ENCODE results near the gene BAZ1A.

The BAZ1A gene

GRCh38 chr14:34874386-34875030, 652 bp downstream of the BAZ1A start:
- FAIRE-seq: no peak
- peak; percentile 34 for DNase-seq (ENCODE audit: insufficient read length)
- TF ChIP-seq POLR2A (IDR thresholded peaks at IDR 0.05; ENCODE audit: low read depth, low read length) (no peak), POLR2AphosphoS5 (IDR thresholded peaks at IDR 0.05; ENCODE audit: low read depth, low read length) (no peak), TAF1 (IDR thresholded peaks at IDR 0.05; ENCODE audit: borderline replicate concordance, low read depth, low read length) (no peak)

- FAIRE-seq: peak; percentile 90
- TF ChIP-seq TAF1 (IDR thresholded peaks at IDR 0.05; ENCODE audit: borderline replicate concordance, low read depth, low read length) (peak; percentile 34), POLR2AphosphoS5 (IDR thresholded peaks at IDR 0.05; ENCODE audit: low read depth, low read length) (peak; percentile 31; the same call in 1 of the 2 replicates), POLR2A (IDR thresholded peaks at IDR 0.05; ENCODE audit: low read depth, low read length) (peak; percentile 81)
- DNase-seq (ENCODE audit: insufficient read length): peak; percentile 63
Observed at GRCh38 chr14:34873589-34874385, 1.4 kb downstream of the BAZ1A start.

DNA sequence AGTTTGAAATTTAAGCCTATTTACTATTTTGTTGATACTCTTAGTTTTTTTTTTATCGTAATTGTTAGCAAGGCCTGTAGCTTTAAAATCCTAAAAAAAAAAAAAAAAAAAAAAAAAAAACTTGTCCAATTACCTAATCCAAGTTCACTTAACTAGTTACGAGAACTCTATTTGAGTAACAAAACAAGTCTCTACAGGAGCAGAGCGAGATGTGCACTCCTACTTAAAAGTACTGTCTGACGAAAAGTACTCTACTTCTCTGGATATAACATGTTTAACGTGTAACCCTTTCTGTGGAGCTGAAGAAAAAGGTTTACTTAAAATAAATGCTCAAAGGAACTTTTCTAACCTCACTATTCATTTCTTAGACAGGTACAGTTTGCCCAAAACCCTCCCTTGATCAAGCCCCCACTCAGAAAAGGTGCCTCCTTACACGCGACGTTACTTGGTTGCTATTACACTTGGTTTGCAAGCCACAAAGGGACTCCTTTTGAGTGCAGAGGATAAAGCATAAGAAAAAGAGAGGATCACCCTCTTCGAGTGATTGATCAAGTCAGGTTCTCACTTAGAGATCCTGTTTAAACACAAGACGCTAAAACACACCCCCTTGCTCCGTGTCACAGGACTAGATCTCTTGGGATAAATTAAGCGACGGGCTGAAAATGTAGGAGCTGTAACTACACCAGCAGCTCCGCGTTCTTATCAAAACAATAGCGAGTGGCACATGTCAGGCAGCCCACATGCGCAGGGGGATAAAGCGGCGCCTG, 2.2 kb downstream of the BAZ1A start:
- DNase-seq (ENCODE audit: insufficient read length): peak; percentile 6
- FAIRE-seq: peak; percentile 64
- no peak for TF ChIP-seq POLR2A (IDR thresholded peaks at IDR 0.05; ENCODE audit: low read depth, low read length)
- TF ChIP-seq TAF1 (IDR thresholded peaks at IDR 0.05; ENCODE audit: borderline replicate concordance, low read depth, low read length): no peak
- TF ChIP-seq POLR2AphosphoS5 (IDR thresholded peaks at IDR 0.05; ENCODE audit: low read depth, low read length): peak; percentile 61; the same call in 1 of the 2 replicates

DNA sequence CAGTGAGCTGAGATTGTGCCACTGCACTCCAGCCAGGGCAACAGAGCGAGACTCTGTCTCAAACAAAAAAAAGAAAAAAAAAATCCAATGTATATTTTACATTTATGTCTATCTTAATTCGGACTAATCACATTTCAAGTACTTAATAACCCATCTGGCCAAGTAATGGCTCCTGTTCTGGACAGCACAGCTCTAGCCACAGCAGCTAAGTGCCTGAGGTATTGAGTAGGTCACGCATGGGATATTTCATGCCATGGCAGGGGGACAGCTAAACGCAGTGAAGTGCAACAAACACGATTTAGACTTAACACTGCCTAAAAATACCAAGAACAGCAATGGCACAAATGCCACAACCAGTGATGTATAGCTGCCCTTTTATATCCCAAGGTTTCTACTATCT, 8.0 kb downstream of the BAZ1A start:
- no peak for FAIRE-seq
- no peak for DNase-seq (ENCODE audit: insufficient read length)
- TF ChIP-seq POLR2AphosphoS5 (IDR thresholded peaks at IDR 0.05; ENCODE audit: low read depth, low read length) (no peak), POLR2A (IDR thresholded peaks at IDR 0.05; ENCODE audit: low read depth, low read length) (0 out of 2 replicates have a peak, but pooled peaks have one; percentile 13)

DNA sequence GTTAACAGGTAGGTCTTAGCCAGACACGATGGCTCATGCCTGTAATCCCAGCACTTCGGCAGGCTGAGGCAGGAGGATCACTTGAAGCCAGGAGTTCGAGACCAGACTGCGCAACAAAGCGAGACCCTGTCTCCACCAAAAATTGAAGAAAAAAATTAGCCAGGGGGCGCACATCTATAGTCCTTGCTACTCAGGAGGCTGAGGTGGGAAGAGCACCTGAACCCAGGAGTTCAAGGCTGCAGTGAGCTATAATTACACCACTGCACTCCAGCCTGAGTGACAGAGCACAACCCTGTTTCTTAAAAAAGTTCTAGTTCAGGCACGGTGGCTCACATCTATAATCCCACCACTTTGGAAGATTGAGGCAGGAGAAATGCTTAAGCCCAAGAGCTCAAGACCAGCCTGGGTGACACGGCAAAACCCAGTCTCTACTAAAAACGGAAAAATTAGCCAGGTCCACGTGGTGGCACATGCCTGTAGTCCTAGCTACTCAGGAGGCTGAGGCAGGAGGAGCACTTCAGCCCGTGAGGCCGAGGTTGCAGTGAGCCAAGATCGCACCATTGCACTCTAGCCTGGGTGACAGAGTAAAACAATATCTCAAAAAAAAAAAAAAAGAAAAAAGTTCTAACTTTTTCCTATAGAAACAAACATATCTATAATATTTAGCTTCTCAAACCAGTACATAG, 9.1 kb downstream of the BAZ1A start:
- no peak for TF ChIP-seq POLR2AphosphoS5 (IDR thresholded peaks at IDR 0.05; ENCODE audit: low read depth, low read length)
- no peak for TF ChIP-seq POLR2A (IDR thresholded peaks at IDR 0.05; ENCODE audit: low read depth, low read length)
- no peak for TF ChIP-seq TAF1 (IDR thresholded peaks at IDR 0.05; ENCODE audit: borderline replicate concordance, low read depth, low read length)
- DNase-seq (ENCODE audit: insufficient read length): no peak
- FAIRE-seq: no peak

DNA sequence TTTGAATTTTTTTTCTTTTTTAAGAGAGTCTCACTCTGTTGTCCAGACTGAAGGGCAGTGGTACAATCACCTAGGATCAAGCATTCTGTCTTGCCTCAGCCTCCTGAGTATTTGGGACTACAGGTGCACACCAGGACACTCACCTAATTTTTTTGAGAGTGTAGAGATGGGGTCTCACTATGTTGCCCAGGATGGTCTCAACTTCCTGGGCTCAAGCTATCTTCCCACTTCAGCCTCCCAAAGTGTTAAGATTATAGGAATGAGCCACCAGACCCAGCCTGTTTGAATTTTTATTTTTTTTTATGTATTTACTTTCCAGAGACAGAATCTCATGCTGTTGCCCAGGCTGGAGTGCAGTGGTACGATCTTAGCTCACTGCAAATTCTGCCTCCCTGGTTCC, 11.3 kb downstream of the BAZ1A start:
- DNase-seq (ENCODE audit: insufficient read length) (no peak), FAIRE-seq (no peak)
- TF ChIP-seq TAF1 (IDR thresholded peaks at IDR 0.05; ENCODE audit: borderline replicate concordance, low read depth, low read length) (no peak), POLR2AphosphoS5 (IDR thresholded peaks at IDR 0.05; ENCODE audit: low read depth, low read length) (no peak), POLR2A (IDR thresholded peaks at IDR 0.05; ENCODE audit: low read depth, low read length) (no peak)

DNA sequence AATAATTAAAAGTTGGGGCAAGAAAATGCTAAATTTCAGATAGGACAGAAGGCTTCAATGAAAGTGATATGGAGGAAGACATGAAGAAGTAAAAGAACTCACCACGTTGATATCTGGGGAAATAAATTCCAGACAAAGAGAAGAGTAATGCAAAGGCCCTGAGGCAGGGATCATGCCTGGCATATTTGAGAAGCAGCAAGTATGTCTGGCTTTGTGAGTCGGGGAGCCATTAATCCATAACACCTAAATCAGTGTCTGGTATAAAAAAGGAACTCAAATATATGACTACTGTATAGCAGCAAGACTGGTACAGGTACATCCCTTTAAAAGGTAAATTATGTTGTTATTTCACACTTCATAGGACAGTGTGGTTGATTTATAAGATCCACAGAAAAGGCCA, 16.4 kb downstream of the BAZ1A start:
- TF ChIP-seq POLR2A (IDR thresholded peaks at IDR 0.05; ENCODE audit: low read depth, low read length) (no peak), TAF1 (IDR thresholded peaks at IDR 0.05; ENCODE audit: borderline replicate concordance, low read depth, low read length) (no peak), POLR2AphosphoS5 (IDR thresholded peaks at IDR 0.05; ENCODE audit: low read depth, low read length) (no peak)
- FAIRE-seq (no peak), DNase-seq (ENCODE audit: insufficient read length) (no peak)

DNA sequence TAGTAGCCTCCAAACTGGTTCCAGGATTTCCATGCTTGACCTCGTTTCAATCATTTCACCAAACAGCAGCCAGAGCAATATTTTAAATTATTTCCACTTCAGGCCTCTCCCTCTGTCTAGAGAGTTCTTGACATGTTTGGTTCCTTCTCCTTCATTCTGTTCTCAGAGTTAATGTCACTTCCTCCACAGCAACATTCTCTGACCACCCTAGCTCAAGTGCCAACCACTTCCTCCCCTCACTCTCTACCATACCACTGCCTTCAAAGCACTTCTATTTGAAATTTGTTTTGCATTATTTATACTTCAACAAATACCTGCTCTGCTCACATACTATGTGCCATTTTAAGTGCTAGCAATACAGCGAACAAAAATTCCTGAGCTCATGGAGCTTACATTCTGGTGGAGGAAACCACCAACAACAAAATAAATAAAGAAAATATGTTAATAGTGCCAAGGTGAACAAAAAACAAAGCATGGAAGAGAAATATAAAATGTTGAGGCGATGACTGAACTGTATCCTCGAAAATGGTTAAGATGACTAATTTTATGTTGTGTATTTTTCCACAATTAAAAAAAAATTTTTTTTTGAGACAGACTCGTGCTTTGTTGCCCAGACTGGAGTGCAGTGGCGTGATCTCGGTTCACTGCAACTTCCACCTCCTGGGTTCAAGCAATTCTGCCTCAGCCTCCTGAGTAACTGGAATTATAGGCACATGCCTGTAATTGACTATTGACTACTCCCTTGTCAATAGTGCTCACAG, 17.3 kb downstream of the BAZ1A start:
- TF ChIP-seq POLR2A (IDR thresholded peaks at IDR 0.05; ENCODE audit: low read depth, low read length) (no peak), POLR2AphosphoS5 (IDR thresholded peaks at IDR 0.05; ENCODE audit: low read depth, low read length) (no peak), TAF1 (IDR thresholded peaks at IDR 0.05; ENCODE audit: borderline replicate concordance, low read depth, low read length) (no peak)
- no peak for DNase-seq (ENCODE audit: insufficient read length)
- no peak for FAIRE-seq

DNA sequence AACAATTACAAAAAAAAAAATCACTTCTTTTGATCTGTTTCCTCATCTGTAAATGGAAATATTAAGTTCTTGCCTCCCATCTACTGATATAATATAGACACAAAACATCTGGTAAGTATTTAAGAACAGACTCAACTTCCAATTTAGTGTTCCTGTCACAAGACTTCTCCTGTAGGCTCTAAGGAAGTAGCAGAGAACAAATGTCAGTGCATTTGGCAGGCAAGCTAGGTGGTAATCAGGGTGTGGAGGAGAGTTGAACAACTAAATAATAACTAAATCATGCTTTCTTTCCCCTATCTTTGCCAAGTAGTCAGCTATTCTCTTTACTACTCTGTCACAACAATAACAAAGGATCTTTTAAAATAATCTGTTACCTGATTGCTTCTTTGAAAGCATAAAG, 22.1 kb downstream of the BAZ1A start:
- FAIRE-seq (no peak), DNase-seq (ENCODE audit: insufficient read length) (no peak)
- no peak for TF ChIP-seq TAF1 (IDR thresholded peaks at IDR 0.05; ENCODE audit: borderline replicate concordance, low read depth, low read length)
- no peak for TF ChIP-seq POLR2A (IDR thresholded peaks at IDR 0.05; ENCODE audit: low read depth, low read length)
- TF ChIP-seq POLR2AphosphoS5 (IDR thresholded peaks at IDR 0.05; ENCODE audit: low read depth, low read length): no peak

DNA sequence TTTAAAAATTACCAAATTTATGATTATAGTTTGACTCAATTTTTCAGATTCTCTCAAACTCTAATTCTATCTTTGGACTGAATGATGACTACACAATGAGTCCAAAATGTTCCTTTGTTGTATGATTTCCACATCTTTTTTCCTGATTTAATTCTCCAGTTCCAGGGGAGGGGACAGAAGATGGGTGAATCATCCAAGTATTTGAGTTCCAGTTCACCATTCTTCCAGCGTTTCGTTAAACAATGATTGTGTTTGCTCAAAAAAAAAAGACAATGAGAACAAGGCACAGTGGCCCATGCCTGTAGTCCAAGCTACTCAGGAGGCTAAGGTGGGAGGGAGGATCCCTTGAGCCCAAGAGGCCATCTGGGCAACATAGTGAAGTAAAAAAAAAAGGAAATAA, 23.8 kb downstream of the BAZ1A start:
- DNase-seq (ENCODE audit: insufficient read length) (no peak), FAIRE-seq (no peak)

More for the DNA sequence above, 23.8 kb downstream of the BAZ1A start:
- no peak for TF ChIP-seq POLR2A (IDR thresholded peaks at IDR 0.05; ENCODE audit: low read depth, low read length)
- TF ChIP-seq TAF1 (IDR thresholded peaks at IDR 0.05; ENCODE audit: borderline replicate concordance, low read depth, low read length): no peak
- TF ChIP-seq POLR2AphosphoS5 (IDR thresholded peaks at IDR 0.05; ENCODE audit: low read depth, low read length): no peak

All from GM12892 (cell line).